Activated naive CD8-positive, alpha-beta T cell (primary cell): ENCODE data around the gene SRPK3.

Source experiments
- H3K27ac Mint-ChIP-seq: one replicate; pipeline ENCODE4 v1.8.0; 2021; ENCODE audit warnings: mixed read lengths
- H3K27me3 Mint-ChIP-seq: one replicate; pipeline ENCODE4 v1.8.0; 2021; ENCODE audit warnings: mixed read lengths
- H3K36me3 Mint-ChIP-seq: one replicate; pipeline ENCODE4 v1.8.0; 2021; ENCODE audit warnings: mixed read lengths
- H3K4me1 Mint-ChIP-seq: one replicate; pipeline ENCODE4 v1.8.0; 2021; ENCODE audit warnings: low read depth, mixed read lengths
- H3K4me3 Mint-ChIP-seq: one replicate; pipeline ENCODE4 v1.8.0; 2021; ENCODE audit warnings: mild to moderate bottlenecking, mixed read lengths
- H3K9me3 Mint-ChIP-seq: one replicate; pipeline ENCODE4 v1.8.0; 2021; ENCODE audit warnings: low read depth, mixed read lengths

Gene SRPK3

DNA sequence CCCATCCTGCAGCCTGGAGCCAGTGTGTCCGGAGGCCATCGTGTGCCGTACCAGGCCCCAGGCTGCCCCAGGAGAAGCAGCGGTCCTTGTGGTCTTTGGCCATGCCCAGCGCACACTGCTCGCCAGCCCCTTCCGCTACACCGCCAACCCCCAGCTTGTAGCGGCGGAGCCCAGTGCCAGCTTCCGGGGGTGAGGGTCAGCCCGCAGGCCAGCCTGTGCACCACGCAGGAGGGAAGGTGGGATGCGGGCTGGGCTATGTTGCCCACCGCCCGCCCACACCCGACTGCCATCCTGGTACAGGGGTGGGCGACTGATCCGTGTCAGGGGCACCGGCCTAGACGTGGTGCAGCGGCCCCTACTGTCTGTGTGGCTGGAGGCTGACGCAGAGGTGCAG, 7.6 kb upstream of the SRPK3 start:
- Mint-ChIP-seq H3K4me1 (peaks cover under 1% of the 10 kb centered on the region), H3K27me3 (no peaks in the 10 kb centered on the region)

DNA sequence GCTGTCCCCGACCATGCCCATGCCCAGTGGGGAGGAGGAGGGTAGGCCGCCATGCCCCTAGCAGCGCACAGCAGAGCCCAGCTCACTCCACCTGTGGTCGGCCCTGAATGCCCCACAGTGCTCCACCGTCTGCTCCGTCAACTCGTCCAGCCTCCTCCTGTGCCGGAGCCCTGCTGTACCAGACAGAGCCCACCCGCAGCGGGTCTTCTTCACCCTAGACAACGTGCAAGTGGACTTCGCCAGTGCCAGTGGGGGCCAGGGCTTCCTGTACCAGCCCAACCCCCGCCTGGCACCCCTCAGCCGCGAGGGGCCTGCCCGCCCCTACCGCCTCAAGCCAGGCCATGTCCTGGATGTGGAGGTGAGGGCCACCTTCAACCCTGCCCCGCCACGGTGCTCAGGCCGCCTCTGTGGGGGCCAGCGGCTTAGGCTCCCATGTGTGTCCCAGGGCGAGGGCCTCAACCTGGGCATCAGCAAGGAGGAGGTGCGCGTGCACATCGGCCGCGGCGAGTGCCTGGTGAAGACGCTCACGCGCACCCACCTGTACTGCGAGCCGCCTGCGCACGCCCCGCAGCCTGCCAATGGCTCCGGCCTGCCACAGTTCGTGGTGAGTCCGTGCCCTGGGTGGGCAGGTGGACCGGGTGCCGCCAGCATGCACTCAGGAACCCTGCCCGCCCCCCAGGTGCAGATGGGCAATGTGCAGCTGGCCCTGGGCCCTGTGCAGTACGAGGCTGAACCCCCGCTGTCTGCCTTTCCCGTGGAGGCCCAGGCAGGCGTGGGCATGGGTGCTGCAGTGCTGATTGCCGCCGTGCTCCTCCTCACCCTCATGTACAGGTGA, 6.9 kb upstream of the SRPK3 start:
- Mint-ChIP-seq H3K27me3 (no peaks in the 10 kb centered on the region), H3K27ac (no peak overlapping the region), H3K9me3 (no peaks in the 10 kb centered on the region)

More for the DNA sequence above, 7.6 kb upstream of the SRPK3 start:
- Mint-ChIP-seq H3K4me3 (no peak overlapping the region), H3K36me3 (no peaks in the 10 kb centered on the region), H3K27ac (no peak overlapping the region), H3K9me3 (no peaks in the 10 kb centered on the region)

GRCh38 chrX:153774576-153775292, 6.1 kb upstream of the SRPK3 start:
- no peak overlapping the region for H3K4me3 Mint-ChIP-seq
- no peaks in the 10 kb centered on the region for H3K9me3 Mint-ChIP-seq
- no peak overlapping the region for H3K27ac Mint-ChIP-seq
- H3K27me3 Mint-ChIP-seq = no peaks in the 10 kb centered on the region
- H3K4me1 Mint-ChIP-seq = no peaks in the 10 kb centered on the region
- no peaks in the 10 kb centered on the region for H3K36me3 Mint-ChIP-seq

More for the DNA sequence above, 6.9 kb upstream of the SRPK3 start:
- Mint-ChIP-seq H3K4me3 (no peak overlapping the region), H3K4me1 (no peaks in the 10 kb centered on the region), H3K36me3 (no peaks in the 10 kb centered on the region)

DNA sequence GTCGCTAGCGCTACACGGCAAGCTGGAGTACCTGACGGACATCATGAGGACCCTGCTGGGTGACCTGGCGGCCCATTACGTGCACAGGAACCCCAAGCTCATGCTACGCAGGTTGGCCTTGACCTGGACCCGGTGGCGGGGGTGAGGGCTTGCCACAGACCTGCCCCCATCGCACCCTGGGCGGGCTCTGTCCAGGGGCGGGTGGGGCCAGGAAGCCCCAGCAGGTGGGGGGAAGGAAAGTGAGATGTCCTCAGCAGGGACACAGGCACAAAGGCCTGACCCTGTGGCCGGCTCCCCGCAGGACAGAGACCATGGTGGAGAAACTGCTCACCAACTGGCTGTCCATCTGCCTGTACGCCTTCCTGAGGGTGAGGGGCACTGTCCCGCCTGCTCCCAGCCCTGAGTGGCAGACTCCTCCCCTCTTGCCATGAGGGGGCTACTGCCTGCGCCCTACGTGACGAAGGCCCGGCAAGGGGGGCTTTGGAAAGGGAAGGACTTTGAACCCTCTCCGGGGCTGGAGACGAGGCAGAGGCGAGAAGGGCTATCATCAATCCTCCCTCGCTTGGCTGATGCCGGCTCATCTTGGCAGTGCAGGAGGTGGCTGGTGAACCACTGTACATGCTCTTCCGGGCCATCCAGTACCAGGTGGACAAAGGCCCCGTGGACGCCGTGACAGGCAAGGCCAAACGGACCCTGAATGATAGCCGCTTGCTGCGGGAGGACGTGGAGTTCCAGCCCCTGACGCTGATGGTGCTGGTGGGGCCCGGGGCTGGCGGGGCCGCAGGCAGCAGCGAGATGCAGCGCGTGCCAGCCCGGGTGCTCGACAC, 5.3 kb upstream of the SRPK3 start:
- Mint-ChIP-seq H3K36me3 (no peaks in the 10 kb centered on the region), H3K4me3 (no peak overlapping the region), H3K27me3 (no peaks in the 10 kb centered on the region), H3K4me1 (peaks cover 3% of the 10 kb centered on the region), H3K9me3 (no peaks in the 10 kb centered on the region), H3K27ac (no peak overlapping the region)

GRCh38 chrX:153776120-153776599, 4.7 kb upstream of the SRPK3 start:
- H3K4me1 Mint-ChIP-seq = peaks cover 3% of the 10 kb centered on the region
- H3K27ac Mint-ChIP-seq = no peak overlapping the region
- no peaks in the 10 kb centered on the region for H3K9me3 Mint-ChIP-seq
- H3K4me3 Mint-ChIP-seq = no peak overlapping the region
- no peaks in the 10 kb centered on the region for H3K36me3 Mint-ChIP-seq
- H3K27me3 Mint-ChIP-seq = no peaks in the 10 kb centered on the region

DNA sequence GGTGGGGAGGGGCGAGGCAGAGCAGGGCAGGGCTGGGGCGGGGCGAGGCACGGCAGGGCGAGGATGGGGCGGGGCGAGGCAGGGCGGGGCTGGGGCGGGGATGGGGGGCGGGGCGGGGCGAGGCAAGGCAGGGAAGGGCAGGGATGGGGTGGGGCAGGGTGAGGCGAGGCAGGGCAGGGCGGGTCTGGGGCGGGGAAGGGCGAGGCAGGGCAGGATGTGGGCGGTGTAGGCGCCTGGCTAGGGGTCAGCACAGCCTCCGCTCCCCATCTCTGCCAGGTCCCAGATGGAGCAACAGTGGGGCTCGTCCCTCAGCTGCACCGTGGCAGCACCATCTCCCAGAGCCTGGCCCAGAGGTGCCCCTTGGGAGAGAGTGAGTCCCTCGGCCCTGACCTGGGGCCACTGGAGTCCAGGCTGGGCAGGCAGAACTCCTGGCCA, 4.2 kb upstream of the SRPK3 start:
- peaks cover 3% of the 10 kb centered on the region for H3K4me1 Mint-ChIP-seq
- H3K9me3 Mint-ChIP-seq = no peaks in the 10 kb centered on the region
- H3K27ac Mint-ChIP-seq = no peak overlapping the region
- H3K36me3 Mint-ChIP-seq = no peaks in the 10 kb centered on the region
- no peak overlapping the region for H3K4me3 Mint-ChIP-seq
- no peaks in the 10 kb centered on the region for H3K27me3 Mint-ChIP-seq

GRCh38 chrX:153777261-153778090, 3.4 kb upstream of the SRPK3 start:
- no peaks in the 10 kb centered on the region for H3K36me3 Mint-ChIP-seq
- H3K27me3 Mint-ChIP-seq = no peaks in the 10 kb centered on the region
- peaks cover 3% of the 10 kb centered on the region for H3K4me1 Mint-ChIP-seq
- no peak overlapping the region for H3K4me3 Mint-ChIP-seq
- H3K9me3 Mint-ChIP-seq = no peaks in the 10 kb centered on the region
- no peak overlapping the region for H3K27ac Mint-ChIP-seq

- no peaks in the 10 kb centered on the region for H3K9me3 Mint-ChIP-seq
- H3K27me3 Mint-ChIP-seq = no peaks in the 10 kb centered on the region
- peaks cover 3% of the 10 kb centered on the region for H3K4me1 Mint-ChIP-seq
- no peak overlapping the region for H3K27ac Mint-ChIP-seq
- no peaks in the 10 kb centered on the region for H3K36me3 Mint-ChIP-seq
- no peak overlapping the region for H3K4me3 Mint-ChIP-seq
These were observed 2.7 kb upstream of the SRPK3 start for GRCh38 chrX:153778181-153778580.

GRCh38 chrX:153778684-153779101, 2.1 kb upstream of the SRPK3 start:
- Mint-ChIP-seq H3K4me3 (no peak overlapping the region), H3K27me3 (no peaks in the 10 kb centered on the region), H3K4me1 (peaks cover 3% of the 10 kb centered on the region), H3K36me3 (no peaks in the 10 kb centered on the region), H3K27ac (no peak overlapping the region), H3K9me3 (no peaks in the 10 kb centered on the region)

- Mint-ChIP-seq H3K27me3 (no peaks in the 10 kb centered on the region), H3K27ac (no peak overlapping the region), H3K9me3 (no peaks in the 10 kb centered on the region)
These were observed 757 bp upstream of the SRPK3 start for GRCh38 chrX:153779891-153780677.

GRCh38 chrX:153781428-153782047, 697 bp downstream of the SRPK3 start:
- H3K4me1 Mint-ChIP-seq = peaks cover 3% of the 10 kb centered on the region
- H3K36me3 Mint-ChIP-seq = no peaks in the 10 kb centered on the region
- no peaks in the 10 kb centered on the region for H3K9me3 Mint-ChIP-seq
- H3K4me3 Mint-ChIP-seq = no peak overlapping the region
- H3K27ac Mint-ChIP-seq = no peak overlapping the region
- no peaks in the 10 kb centered on the region for H3K27me3 Mint-ChIP-seq

More at GRCh38 chrX:153779891-153780677, 757 bp upstream of the SRPK3 start:
- H3K36me3 Mint-ChIP-seq = no peaks in the 10 kb centered on the region
- H3K4me3 Mint-ChIP-seq = no peak overlapping the region
- H3K4me1 Mint-ChIP-seq = peaks cover 3% of the 10 kb centered on the region

DNA sequence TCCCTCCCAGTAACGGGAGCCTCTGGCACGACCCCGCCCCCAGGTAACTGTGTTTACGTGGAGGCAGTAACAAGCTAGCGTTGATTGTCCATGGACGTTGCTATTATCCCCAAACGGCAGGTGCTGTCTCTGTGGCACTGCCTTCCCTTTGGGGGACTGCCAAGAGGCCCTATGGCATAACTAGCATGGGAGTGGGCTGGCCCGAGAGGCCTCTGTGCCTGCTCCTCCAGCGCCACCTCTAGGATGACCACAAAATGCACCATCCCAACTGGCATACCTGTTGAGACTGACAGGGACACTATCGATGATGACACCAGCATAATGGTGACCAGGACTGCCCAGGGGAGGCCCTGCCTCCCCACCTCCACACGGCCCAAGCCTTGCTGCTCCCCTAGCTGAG, 1.5 kb downstream of the SRPK3 start:
- H3K27ac Mint-ChIP-seq = no peak overlapping the region
- H3K4me1 Mint-ChIP-seq = peaks cover 3% of the 10 kb centered on the region
- H3K9me3 Mint-ChIP-seq = no peaks in the 10 kb centered on the region
- H3K36me3 Mint-ChIP-seq = no peaks in the 10 kb centered on the region
- H3K27me3 Mint-ChIP-seq = no peaks in the 10 kb centered on the region
- H3K4me3 Mint-ChIP-seq = no peak overlapping the region

GRCh38 chrX:153782871-153783270, 2.0 kb downstream of the SRPK3 start:
- no peaks in the 10 kb centered on the region for H3K36me3 Mint-ChIP-seq
- H3K4me1 Mint-ChIP-seq = peaks cover 3% of the 10 kb centered on the region
- no peaks in the 10 kb centered on the region for H3K27me3 Mint-ChIP-seq
- H3K4me3 Mint-ChIP-seq = no peak overlapping the region
- no peaks in the 10 kb centered on the region for H3K9me3 Mint-ChIP-seq
- H3K27ac Mint-ChIP-seq = no peak overlapping the region
